SK-N-MC (cell line): ENCODE measurements around the gene FLNC.

Experiments used
- DNase-seq: peaks from one replicate; pipeline ENCODE4 v3.0.0-alpha.2; 2011; ENCODE audit warnings: low read depth, low spot score
- H3K27ac ChIP-seq: fragments of 200-600 bp; sonication (generic); 2 replicates; pipeline ENCODE4 v1.5.1; 2016; ENCODE audit warnings: mixed run types
- H3K36me3 ChIP-seq: fragments of 200-600 bp; sonication (generic); 2 replicates; pipeline ENCODE4 v1.6.1; 2017; ENCODE audit warnings: antibody characterized with exemption, low read length, mixed read lengths; ENCODE audit not compliant: insufficient read depth
- H3K4me3 ChIP-seq: fragments of 200-600 bp; sonication (generic); 2 replicates; pipeline ENCODE4 v1.5.1; 2016
- H3K9ac ChIP-seq: fragments of 200-600 bp; sonication (generic); 2 replicates; pipeline ENCODE4 v1.8.0; 2017; ENCODE audit warnings: mixed run types, mixed read lengths; ENCODE audit not compliant: insufficient read length
- H3K9me3 ChIP-seq: fragments of 200-600 bp; sonication (generic); 2 replicates; pipeline ENCODE4 v1.6.1; 2017; ENCODE audit warnings: low read depth, mild to moderate bottlenecking, antibody characterized with exemption, low read length, moderate library complexity, mixed read lengths
- EZH2 ChIP-seq: fragments of 200-600 bp; sonication (generic); IDR thresholded peaks from one replicate; pipeline ENCODE4 v1.6.1; 2017; ENCODE audit warnings: antibody characterized with exemption
- FOXP2 ChIP-seq: optimal IDR thresholded peaks from 2 replicates; pipeline ENCODE3; 2011; ENCODE audit warnings: mild to moderate bottlenecking, moderate library complexity; ENCODE audit not compliant: insufficient read depth; ENCODE audit errors: extremely low read length, control extremely low read depth
- POLR2AphosphoS5 ChIP-seq: IDR thresholded peaks from 2 replicates; pipeline ENCODE4 v1.6.1; 2012; ENCODE audit warnings: mild to moderate bottlenecking, low read depth, low read length, borderline replicate concordance

The FLNC gene

DNA sequence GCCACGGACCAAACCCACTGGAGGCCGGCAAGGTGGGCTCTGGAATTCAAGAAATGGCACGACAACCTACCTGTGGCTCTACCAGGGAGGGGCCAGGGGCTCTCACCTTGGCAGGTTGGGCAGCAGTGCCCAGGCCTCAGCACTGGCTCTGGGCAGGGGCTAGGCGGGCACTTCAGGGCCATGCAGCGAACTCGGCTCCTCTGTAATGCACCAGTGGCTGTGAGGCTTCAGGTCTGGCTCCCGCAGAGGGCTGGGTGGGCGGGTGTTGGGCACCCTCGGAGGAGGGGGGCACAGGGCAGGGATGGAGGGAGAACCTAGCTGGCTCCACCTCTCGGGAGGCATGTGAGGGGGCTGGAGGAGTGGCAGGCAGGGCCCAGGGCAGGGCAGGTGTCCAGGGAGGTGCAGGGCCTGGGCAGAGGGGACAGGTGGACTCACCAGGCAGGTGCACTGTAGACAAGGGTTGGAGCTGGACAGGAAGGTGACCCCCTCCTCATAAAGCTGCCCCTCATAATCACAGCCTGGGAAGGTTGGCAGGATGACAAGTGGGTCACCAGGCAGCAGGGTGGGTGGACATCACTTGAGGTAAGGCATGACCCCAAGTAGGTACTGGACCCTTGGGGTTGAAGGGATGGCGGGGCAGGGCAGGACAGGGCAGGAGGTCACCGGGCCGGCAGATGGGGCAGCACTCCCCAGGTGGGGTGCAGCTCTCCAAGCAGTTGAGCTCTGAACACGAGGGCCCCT is 73.6 kb downstream of the FLNC start:
- Histone ChIP-seq H3K9me3 (no peaks in the 10 kb centered on the region), H3K36me3 (no peaks in the 10 kb centered on the region), H3K9ac (no peak overlapping the region), H3K27ac (no peak overlapping the region), H3K4me3 (no peak overlapping the region)
- TF ChIP-seq FOXP2 = no peak
- TF ChIP-seq EZH2 = no peak
- TF ChIP-seq POLR2AphosphoS5 = no peak
- no peak for DNase-seq

DNA sequence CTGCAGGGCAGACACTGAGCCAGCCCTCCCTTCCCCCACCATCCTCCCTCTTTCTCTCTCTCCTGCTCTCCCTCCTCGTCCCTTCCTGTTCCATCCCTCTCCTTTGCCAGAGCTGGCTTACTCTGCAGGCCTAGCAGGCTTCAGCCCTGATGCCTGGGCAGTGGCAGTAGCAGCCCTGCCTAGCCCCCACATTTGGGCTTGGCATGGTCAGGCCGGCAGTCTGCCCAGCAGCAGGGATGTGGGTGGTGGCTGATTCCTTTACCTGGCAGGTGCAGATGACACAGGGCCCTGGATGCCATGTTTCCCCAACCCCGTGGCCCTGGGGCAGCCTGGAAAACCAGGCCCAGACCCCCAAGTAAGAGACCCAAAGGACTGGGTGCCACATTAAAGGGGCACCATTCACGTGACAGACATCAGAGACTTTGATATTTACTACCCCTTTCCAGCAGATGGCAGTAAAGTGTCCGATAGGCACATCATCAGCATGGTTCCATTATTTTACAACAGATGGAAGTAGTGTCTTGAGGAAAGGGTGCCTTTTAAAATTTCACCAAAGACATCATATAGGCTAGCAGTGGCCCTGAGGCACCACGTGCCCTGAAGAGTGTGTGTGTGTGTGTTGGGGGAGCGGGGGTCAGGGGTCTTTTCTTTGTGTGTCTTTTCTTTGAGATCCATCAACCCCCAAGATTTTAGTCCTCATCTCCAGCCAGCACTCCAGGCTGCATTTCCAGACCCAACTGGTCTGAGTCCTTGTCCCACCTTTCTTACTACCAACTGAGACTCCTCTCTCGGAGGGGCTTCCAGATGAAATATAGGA is 74.4 kb downstream of the FLNC start:
- H3K9ac ChIP-seq = no peak overlapping the region
- TF ChIP-seq EZH2 (no peak), POLR2AphosphoS5 (no peak), FOXP2 (no peak)

DNA sequence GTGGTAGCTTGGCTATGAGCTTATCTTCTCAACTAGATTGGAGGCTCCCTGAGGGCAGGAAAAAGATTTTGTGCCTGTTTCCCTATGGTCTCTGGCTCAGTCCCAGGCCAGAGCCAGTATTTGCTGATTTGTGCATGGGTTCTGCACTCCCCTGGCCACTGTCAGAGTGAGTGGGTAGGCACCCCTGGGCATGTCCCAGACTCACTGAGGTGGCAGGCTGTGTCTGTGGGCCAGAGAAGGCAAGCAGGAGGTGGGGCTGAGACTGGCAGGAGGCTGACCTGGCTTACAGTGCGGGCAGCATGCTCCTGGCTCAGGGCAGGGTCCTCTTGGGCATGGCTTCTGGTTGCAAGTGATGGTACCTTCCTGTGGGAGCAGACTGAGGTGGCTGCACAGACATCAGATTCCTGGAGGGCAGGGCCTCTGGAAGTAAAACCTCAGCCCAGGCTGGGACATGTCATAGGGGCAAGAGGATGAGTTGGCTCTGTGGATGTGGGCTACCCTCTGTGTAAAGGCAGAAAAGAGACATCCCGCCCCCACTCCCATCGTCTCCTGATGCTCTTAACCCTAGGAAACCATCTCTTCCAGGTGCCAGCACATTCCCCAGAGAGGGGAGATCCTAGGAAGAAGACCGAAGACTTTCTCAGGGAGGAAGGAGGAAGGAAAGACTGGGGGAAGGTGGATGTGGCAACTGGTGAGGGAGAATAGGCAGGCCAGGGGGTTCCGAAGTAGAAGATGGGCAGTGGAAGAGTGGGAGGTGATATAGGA is 76.0 kb downstream of the FLNC start:
- H3K36me3 ChIP-seq = no peaks in the 10 kb centered on the region
- H3K9me3 ChIP-seq = no peaks in the 10 kb centered on the region
- TF ChIP-seq POLR2AphosphoS5 = no peak
- TF ChIP-seq FOXP2 = no peak
- no peak for TF ChIP-seq EZH2
- H3K27ac ChIP-seq = no peak overlapping the region
- no peak overlapping the region for H3K4me3 ChIP-seq
- no peak for DNase-seq
- H3K9ac ChIP-seq = no peak overlapping the region

More for the DNA sequence above, 74.4 kb downstream of the FLNC start:
- Histone ChIP-seq H3K27ac (no peak overlapping the region), H3K36me3 (no peaks in the 10 kb centered on the region), H3K9me3 (no peaks in the 10 kb centered on the region), H3K4me3 (no peak overlapping the region)
- DNase-seq = peak; percentile 22

DNA sequence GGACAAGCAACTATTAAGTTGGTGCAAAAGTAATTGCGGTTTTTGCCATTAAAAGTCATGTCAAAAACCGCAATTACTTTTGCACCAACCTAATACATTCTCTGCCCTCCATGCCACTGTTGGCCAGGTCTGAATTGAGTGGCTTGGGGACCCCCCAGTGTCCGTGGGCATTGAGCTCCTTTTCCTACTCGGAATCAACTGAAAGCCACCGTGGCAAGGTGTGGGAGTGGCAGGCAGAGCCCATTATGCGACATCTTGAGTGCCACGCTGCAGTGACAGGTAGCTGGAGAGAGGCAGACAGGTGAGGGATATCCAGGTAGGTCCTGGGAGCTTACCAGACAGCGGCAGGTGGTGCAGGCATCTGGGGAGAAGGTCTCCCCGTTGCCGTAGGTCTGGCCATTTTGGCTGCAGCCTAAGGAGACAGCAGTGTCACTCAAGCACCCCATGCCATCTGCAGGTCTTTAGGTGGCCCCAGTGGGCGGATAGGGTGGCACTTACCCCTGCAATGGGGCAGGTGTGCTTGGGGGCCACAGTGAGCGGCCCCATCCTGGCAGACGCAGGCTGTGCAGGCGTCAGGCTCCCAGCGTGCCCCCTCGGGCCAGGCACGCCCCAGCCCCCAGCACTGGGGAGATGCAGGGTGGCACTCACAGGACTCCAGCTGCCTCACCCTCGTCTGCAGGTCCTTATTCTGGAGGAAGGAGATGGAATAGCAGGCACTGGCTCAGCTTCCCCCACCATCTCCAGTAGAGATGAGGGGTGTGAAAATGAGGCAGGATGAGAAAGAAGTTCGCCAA is 76.8 kb downstream of the FLNC start:
- Histone ChIP-seq H3K9me3 (no peaks in the 10 kb centered on the region), H3K27ac (no peak overlapping the region), H3K36me3 (no peaks in the 10 kb centered on the region), H3K4me3 (no peak overlapping the region), H3K9ac (no peak overlapping the region)
- no peak for TF ChIP-seq EZH2
- TF ChIP-seq FOXP2 = no peak
- no peak for TF ChIP-seq POLR2AphosphoS5
- DNase-seq = no peak
